SH-SY5Y (cell line): ENCODE measurements around the gene CXCL13.

ENCODE experiments used
- GATA2 ChIP-seq: IDR thresholded peaks from 2 replicates; pipeline ENCODE4 v1.6.1; 2011; ENCODE audit warnings: mild to moderate bottlenecking, low read depth, low read length
- GATA3 ChIP-seq: IDR thresholded peaks from 2 replicates; pipeline ENCODE4 v1.6.1; 2011; ENCODE audit warnings: low read depth, mild to moderate bottlenecking, low read length, moderate library complexity

CXCL13 gene

GRCh38 chr4:77629885-77630284 lies 24.3 kb downstream of the CXCL13 start:
- TF ChIP-seq GATA2 (no peak), GATA3 (no peak)

GRCh38 chr4:77631276-77631675 lies 25.7 kb downstream of the CXCL13 start:
- TF ChIP-seq GATA2 (no peak), GATA3 (no peak)

GRCh38 chr4:77634132-77634785 lies 28.6 kb downstream of the CXCL13 start:
- TF ChIP-seq GATA2 (no peak), GATA3 (no peak)

- TF ChIP-seq GATA2, result no peak
- no peak for TF ChIP-seq GATA3
Observed at GRCh38 chr4:77635246-77635645, 29.6 kb downstream of the CXCL13 start.

- TF ChIP-seq GATA3 (no peak), GATA2 (no peak)
Observed at GRCh38 chr4:77635876-77636275, 30.3 kb downstream of the CXCL13 start.

GRCh38 chr4:77636902-77637301 lies 31.3 kb downstream of the CXCL13 start:
- TF ChIP-seq GATA2 (no peak), GATA3 (no peak)

GRCh38 chr4:77650787-77651186 lies 45.2 kb downstream of the CXCL13 start:
- TF ChIP-seq GATA3 (no peak), GATA2 (no peak)

GRCh38 chr4:77651820-77652219 lies 46.2 kb downstream of the CXCL13 start:
- TF ChIP-seq GATA3, result no peak
- TF ChIP-seq GATA2, result no peak

- no peak for TF ChIP-seq GATA3
- no peak for TF ChIP-seq GATA2
Observed at GRCh38 chr4:77652237-77652897, 46.7 kb downstream of the CXCL13 start.

- TF ChIP-seq GATA3, result no peak
- no peak for TF ChIP-seq GATA2
Observed at GRCh38 chr4:77653162-77653758, 47.6 kb downstream of the CXCL13 start.
